ENCODE measurements around the gene HAUS7. TPM values are rescaled to one million over a fixed set of nuclear protein-coding genes. Genes with fewer than 3 reads are reported as not detected.
A peak's percentile ranks its signal among the peaks of the same experiment; 100 is the strongest.

Gene HAUS7
- total RNA-seq, 2 experiments from 2014 or later: 63.5 to 68.5 TPM

GRCh38 chrX:153509592-153509991 is 39.2 kb upstream of the HAUS7 start:
- H3K27me3 Mint-ChIP-seq (ENCODE audit: low read depth): no peaks in the 10 kb centered on the region
- CTCF ChIA-PET: interaction anchor here (0.7 kb wide), 1 partner anchor 71 kb away, joined by 3 read pairs; no protein-coding TSS in a partner anchor
- no peak for DNase-seq

GRCh38 chrX:153507484-153508178 is 37.3 kb upstream of the HAUS7 start:
- CTCF ChIA-PET: interaction anchor here (1.1 to 3.9 kb wide), 7 partner anchors 20 to 548 kb away, joined by 3 to 61 read pairs (median 4); partner anchors contain the start of gene HAUS7
- Mint-ChIP-seq H3K9me3 (no peaks in the 10 kb centered on the region), H3K4me3 (no peak overlapping the region), H3K4me1 (ENCODE audit: low read depth) (peaks cover 1% of the 10 kb centered on the region), H3K27ac (no peak overlapping the region), H3K36me3 (ENCODE audit: low read depth) (no peaks in the 10 kb centered on the region), H3K27me3 (ENCODE audit: low read depth) (no peaks in the 10 kb centered on the region)
- intact Hi-C loops (cut with micrococcal nuclease): loop anchor here (1.0 to 2.0 kb wide), 5 partner anchors 36 to 566 kb away; no protein-coding TSS in a partner anchor
- peak; percentile 87 for DNase-seq

More at GRCh38 chrX:153509592-153509991, 39.2 kb upstream of the HAUS7 start:
- intact Hi-C loops (cut with micrococcal nuclease): no loop called here
- Mint-ChIP-seq H3K27ac (no peak overlapping the region), H3K9me3 (no peaks in the 10 kb centered on the region), H3K4me1 (ENCODE audit: low read depth) (peaks cover 1% of the 10 kb centered on the region), H3K36me3 (ENCODE audit: low read depth) (no peaks in the 10 kb centered on the region), H3K4me3 (no peak overlapping the region)

- CTCF ChIA-PET: interaction anchor here (0.6 to 3.9 kb wide), 2 partner anchors 33 to 152 kb away, joined by 4 to 61 read pairs; partner anchors contain the start of gene HAUS7
- intact Hi-C loops (cut with micrococcal nuclease): no loop called here
These were observed 35.0 kb upstream of the HAUS7 start for GRCh38 chrX:153505361-153505760.

GRCh38 chrX:153504445-153505016 is 34.2 kb upstream of the HAUS7 start:
- CTCF ChIA-PET: interaction anchor here (0.6 kb wide), 1 partner anchor 153 kb away, joined by 4 read pairs; no protein-coding TSS in a partner anchor
- Mint-ChIP-seq H3K4me1 (ENCODE audit: low read depth) (peaks cover 1% of the 10 kb centered on the region), H3K36me3 (ENCODE audit: low read depth) (no peaks in the 10 kb centered on the region), H3K27ac (no peak overlapping the region), H3K27me3 (ENCODE audit: low read depth) (no peaks in the 10 kb centered on the region), H3K4me3 (no peak overlapping the region), H3K9me3 (no peaks in the 10 kb centered on the region)
- DNase-seq: no peak
- intact Hi-C loops (cut with micrococcal nuclease): no loop called here

More at GRCh38 chrX:153505361-153505760, 35.0 kb upstream of the HAUS7 start:
- no peak overlapping the region for H3K4me3 Mint-ChIP-seq
- no peak for DNase-seq
- H3K4me1 Mint-ChIP-seq (ENCODE audit: low read depth): peaks cover 1% of the 10 kb centered on the region
- no peaks in the 10 kb centered on the region for H3K27me3 Mint-ChIP-seq (ENCODE audit: low read depth)
- no peaks in the 10 kb centered on the region for H3K9me3 Mint-ChIP-seq
- no peaks in the 10 kb centered on the region for H3K36me3 Mint-ChIP-seq (ENCODE audit: low read depth)
- no peak overlapping the region for H3K27ac Mint-ChIP-seq

- H3K27ac Mint-ChIP-seq: no peak overlapping the region
- H3K4me1 Mint-ChIP-seq (ENCODE audit: low read depth): peaks cover under 1% of the 10 kb centered on the region
- H3K4me3 Mint-ChIP-seq: no peak overlapping the region
- intact Hi-C loops (cut with micrococcal nuclease): no loop called here
- no peaks in the 10 kb centered on the region for H3K9me3 Mint-ChIP-seq
- no peaks in the 10 kb centered on the region for H3K27me3 Mint-ChIP-seq (ENCODE audit: low read depth)
- CTCF ChIA-PET: no interaction called here
- no peaks in the 10 kb centered on the region for H3K36me3 Mint-ChIP-seq (ENCODE audit: low read depth)
- no peak for DNase-seq
These were observed 32.4 kb upstream of the HAUS7 start for GRCh38 chrX:153502796-153503195.

- Mint-ChIP-seq H3K9me3 (no peaks in the 10 kb centered on the region), H3K27me3 (ENCODE audit: low read depth) (no peaks in the 10 kb centered on the region), H3K36me3 (ENCODE audit: low read depth) (no peaks in the 10 kb centered on the region), H3K27ac (no peak overlapping the region), H3K4me1 (ENCODE audit: low read depth) (no peaks in the 10 kb centered on the region), H3K4me3 (no peak overlapping the region)
- no peak for DNase-seq
- intact Hi-C loops (cut with micrococcal nuclease): no loop called here
- CTCF ChIA-PET: no interaction called here
These were observed 31.8 kb upstream of the HAUS7 start for GRCh38 chrX:153502131-153502530.

GRCh38 chrX:153501530-153501929 is 31.2 kb upstream of the HAUS7 start:
- H3K36me3 Mint-ChIP-seq (ENCODE audit: low read depth): no peaks in the 10 kb centered on the region
- no peaks in the 10 kb centered on the region for H3K27me3 Mint-ChIP-seq (ENCODE audit: low read depth)
- CTCF ChIA-PET: no interaction called here
- intact Hi-C loops (cut with micrococcal nuclease): no loop called here
- H3K27ac Mint-ChIP-seq: no peak overlapping the region
- no peaks in the 10 kb centered on the region for H3K4me1 Mint-ChIP-seq (ENCODE audit: low read depth)
- no peak for DNase-seq
- H3K4me3 Mint-ChIP-seq: no peak overlapping the region
- no peaks in the 10 kb centered on the region for H3K9me3 Mint-ChIP-seq

GRCh38 chrX:153500676-153501280 is 30.4 kb upstream of the HAUS7 start:
- no peaks in the 10 kb centered on the region for H3K27me3 Mint-ChIP-seq (ENCODE audit: low read depth)
- no peaks in the 10 kb centered on the region for H3K9me3 Mint-ChIP-seq
- H3K4me3 Mint-ChIP-seq: no peak overlapping the region
- H3K36me3 Mint-ChIP-seq (ENCODE audit: low read depth): no peaks in the 10 kb centered on the region
- H3K4me1 Mint-ChIP-seq (ENCODE audit: low read depth): no peaks in the 10 kb centered on the region
- no peak for DNase-seq
- CTCF ChIA-PET: no interaction called here
- intact Hi-C loops (cut with micrococcal nuclease): no loop called here
- no peak overlapping the region for H3K27ac Mint-ChIP-seq

- no peak for DNase-seq
- CTCF ChIA-PET: no interaction called here
- Mint-ChIP-seq H3K4me3 (no peak overlapping the region), H3K4me1 (ENCODE audit: low read depth) (peaks cover 2% of the 10 kb centered on the region), H3K27me3 (ENCODE audit: low read depth) (no peaks in the 10 kb centered on the region), H3K27ac (no peak overlapping the region), H3K9me3 (no peaks in the 10 kb centered on the region), H3K36me3 (ENCODE audit: low read depth) (no peaks in the 10 kb centered on the region)
- intact Hi-C loops (cut with micrococcal nuclease): no loop called here
These were observed 29.5 kb upstream of the HAUS7 start for GRCh38 chrX:153499876-153500275.

GRCh38 chrX:153499341-153499740 is 29.0 kb upstream of the HAUS7 start:
- Mint-ChIP-seq H3K4me3 (no peak overlapping the region), H3K36me3 (ENCODE audit: low read depth) (no peaks in the 10 kb centered on the region), H3K9me3 (no peaks in the 10 kb centered on the region), H3K4me1 (ENCODE audit: low read depth) (peaks cover 2% of the 10 kb centered on the region), H3K27me3 (ENCODE audit: low read depth) (no peaks in the 10 kb centered on the region), H3K27ac (no peak overlapping the region)
- no peak for DNase-seq
- intact Hi-C loops (cut with micrococcal nuclease): no loop called here
- CTCF ChIA-PET: no interaction called here

GRCh38 chrX:153498453-153498852 is 28.1 kb upstream of the HAUS7 start:
- Mint-ChIP-seq H3K36me3 (ENCODE audit: low read depth) (no peaks in the 10 kb centered on the region), H3K9me3 (no peaks in the 10 kb centered on the region), H3K27me3 (ENCODE audit: low read depth) (no peaks in the 10 kb centered on the region), H3K4me1 (ENCODE audit: low read depth) (peaks cover 2% of the 10 kb centered on the region), H3K27ac (no peak overlapping the region), H3K4me3 (no peak overlapping the region)
- CTCF ChIA-PET: no interaction called here
- no peak for DNase-seq
- intact Hi-C loops (cut with micrococcal nuclease): no loop called here

GRCh38 chrX:153496590-153496959 is 26.2 kb upstream of the HAUS7 start:
- no peak overlapping the region for H3K4me3 Mint-ChIP-seq
- H3K4me1 Mint-ChIP-seq (ENCODE audit: low read depth): peaks cover 2% of the 10 kb centered on the region
- intact Hi-C loops (cut with micrococcal nuclease): no loop called here
- no peak overlapping the region for H3K27ac Mint-ChIP-seq
- no peaks in the 10 kb centered on the region for H3K27me3 Mint-ChIP-seq (ENCODE audit: low read depth)
- H3K36me3 Mint-ChIP-seq (ENCODE audit: low read depth): no peaks in the 10 kb centered on the region
- no peak for DNase-seq
- H3K9me3 Mint-ChIP-seq: no peaks in the 10 kb centered on the region
- CTCF ChIA-PET: no interaction called here
